Measurements from ENCODE around the gene UBL4B. TPM values are rescaled to one million over a fixed set of nuclear protein-coding genes. Genes with fewer than 3 reads are reported as not detected.

UBL4B gene
- total and polyA plus RNA-seq, 9 of the 15 experiments (the other 6 are each of a cell fraction or from before 2014, with no cell fraction given): not detected

DNA sequence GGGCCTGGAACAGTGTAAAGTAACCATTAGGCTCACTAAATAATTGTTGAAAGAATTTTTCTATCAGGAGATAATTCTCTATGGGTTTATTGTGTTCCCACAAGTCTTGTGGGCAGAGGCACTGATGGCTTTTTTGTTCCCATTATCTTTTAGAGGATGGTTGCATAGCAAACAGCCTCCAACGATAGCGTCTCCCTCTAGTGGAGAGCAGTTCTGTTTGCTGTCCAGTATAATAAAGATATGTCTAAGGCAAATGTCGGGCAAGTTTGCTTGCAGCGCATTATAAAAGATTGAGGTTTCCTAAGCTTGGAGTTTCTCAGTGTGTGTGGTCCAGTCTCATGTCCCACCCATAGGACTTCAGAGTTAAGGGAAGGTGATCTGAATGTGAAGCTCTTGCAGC lies 36.7 kb downstream of the UBL4B start (continued):
- TF ChIP-seq, protein P1, sequence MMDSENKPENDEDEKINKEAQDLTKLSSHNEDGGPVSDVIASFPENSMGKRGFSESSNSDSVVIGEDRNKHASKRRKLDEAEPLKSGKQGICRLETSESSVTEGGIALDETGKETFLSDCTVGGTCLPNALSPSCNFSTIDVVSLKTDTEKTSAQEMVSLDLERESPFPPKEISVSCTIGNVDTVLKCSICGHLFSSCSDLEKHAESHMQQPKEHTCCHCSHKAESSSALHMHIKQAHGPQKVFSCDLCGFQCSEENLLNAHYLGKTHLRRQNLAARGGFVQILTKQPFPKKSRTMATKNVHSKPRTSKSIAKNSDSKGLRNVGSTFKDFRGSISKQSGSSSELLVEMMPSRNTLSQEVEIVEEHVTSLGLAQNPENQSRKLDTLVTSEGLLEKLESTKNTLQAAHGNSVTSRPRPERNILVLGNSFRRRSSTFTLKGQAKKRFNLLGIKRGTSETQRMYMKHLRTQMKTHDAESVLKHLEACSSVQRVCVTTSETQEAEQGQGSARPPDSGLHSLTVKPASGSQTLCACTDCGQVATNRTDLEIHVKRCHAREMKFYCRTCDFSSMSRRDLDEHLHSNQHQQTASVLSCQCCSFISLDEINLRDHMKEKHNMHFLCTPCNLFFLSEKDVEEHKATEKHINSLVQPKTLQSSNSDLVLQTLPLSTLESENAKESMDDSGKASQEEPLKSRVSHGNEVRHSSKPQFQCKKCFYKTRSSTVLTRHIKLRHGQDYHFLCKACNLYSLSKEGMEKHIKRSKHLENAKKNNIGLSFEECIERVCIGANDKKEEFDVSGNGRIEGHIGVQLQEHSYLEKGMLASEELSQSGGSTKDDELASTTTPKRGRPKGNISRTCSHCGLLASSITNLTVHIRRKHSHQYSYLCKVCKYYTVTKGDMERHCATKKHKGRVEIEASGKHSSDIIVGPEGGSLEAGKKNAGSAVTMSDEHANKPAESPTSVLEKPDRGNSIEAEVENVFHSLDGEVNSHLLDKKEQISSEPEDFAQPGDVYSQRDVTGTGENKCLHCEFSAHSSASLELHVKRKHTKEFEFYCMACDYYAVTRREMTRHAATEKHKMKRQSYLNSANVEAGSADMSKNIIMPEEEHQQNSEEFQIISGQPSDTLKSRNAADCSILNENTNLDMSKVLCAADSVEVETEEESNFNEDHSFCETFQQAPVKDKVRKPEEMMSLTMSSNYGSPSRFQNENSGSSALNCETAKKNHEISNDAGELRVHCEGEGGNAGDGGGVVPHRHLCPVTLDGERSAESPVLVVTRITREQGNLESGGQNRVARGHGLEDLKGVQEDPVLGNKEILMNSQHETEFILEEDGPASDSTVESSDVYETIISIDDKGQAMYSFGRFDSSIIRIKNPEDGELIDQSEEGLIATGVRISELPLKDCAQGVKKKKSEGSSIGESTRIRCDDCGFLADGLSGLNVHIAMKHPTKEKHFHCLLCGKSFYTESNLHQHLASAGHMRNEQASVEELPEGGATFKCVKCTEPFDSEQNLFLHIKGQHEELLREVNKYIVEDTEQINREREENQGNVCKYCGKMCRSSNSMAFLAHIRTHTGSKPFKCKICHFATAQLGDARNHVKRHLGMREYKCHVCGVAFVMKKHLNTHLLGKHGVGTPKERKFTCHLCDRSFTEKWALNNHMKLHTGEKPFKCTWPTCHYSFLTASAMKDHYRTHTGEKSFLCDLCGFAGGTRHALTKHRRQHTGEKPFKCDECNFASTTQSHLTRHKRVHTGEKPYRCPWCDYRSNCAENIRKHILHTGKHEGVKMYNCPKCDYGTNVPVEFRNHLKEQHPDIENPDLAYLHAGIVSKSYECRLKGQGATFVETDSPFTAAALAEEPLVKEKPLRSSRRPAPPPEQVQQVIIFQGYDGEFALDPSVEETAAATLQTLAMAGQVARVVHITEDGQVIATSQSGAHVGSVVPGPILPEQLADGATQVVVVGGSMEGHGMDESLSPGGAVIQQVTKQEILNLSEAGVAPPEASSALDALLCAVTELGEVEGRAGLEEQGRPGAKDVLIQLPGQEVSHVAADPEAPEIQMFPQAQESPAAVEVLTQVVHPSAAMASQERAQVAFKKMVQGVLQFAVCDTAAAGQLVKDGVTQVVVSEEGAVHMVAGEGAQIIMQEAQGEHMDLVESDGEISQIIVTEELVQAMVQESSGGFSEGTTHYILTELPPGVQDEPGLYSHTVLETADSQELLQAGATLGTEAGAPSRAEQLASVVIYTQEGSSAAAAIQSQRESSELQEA (IDR thresholded peaks at IDR 0.05; ENCODE audit: low read depth): no peak
- no peak for TF ChIP-seq ZNF354B (CRISPR knock-in tag; IDR thresholded peaks at IDR 0.05)
